Gastrocnemius medialis (tissue), 4 donors: ENCODE results near the gene ITGB1. TPM values are rescaled to one million over a fixed set of nuclear protein-coding genes. Genes with fewer than 3 reads are reported as not detected.

Source experiments
- ATAC-seq, 2 donors: fragments of 150-250 bp; one replicate each; pipeline ENCODE4 v1.9.1; 2016
- DNase-seq, 2 donors: peaks; one replicate each; pipeline ENCODE4 v3.0.0-alpha.2; 2019
- H3K27ac ChIP-seq, 4 donors: fragments of 200-600 bp; sonication (generic); 1 replicate in 1 of 4; 2 replicates in 3 of 4; pipeline ENCODE4 v1.5.1; 2016 to 2018; ENCODE audit warnings: mild to moderate bottlenecking in 2 of 4, moderate library complexity in 1 of 4
- H3K27me3 ChIP-seq, 3 donors: fragments of 200-600 bp; sonication (generic) in 2 of 3; 1 replicate in 1 of 3; 2 replicates in 2 of 3; pipeline versions ENCODE4 v1.5.1 to v1.6.0; 2016 to 2019; ENCODE audit warnings: mild to moderate bottlenecking in 1 of 3, moderate library complexity in 1 of 3
- H3K36me3 ChIP-seq, 2 donors: fragments of 200-600 bp; sonication (generic) in 1 of 2; one replicate each; pipeline ENCODE4 v1.5.1; 2017 to 2018
- H3K4me1 ChIP-seq, 2 donors: fragments of 200-600 bp; sonication (generic) in 1 of 2; one replicate each; pipeline ENCODE4 v1.5.1; 2016 to 2017; ENCODE audit warnings: mild to moderate bottlenecking in 2 of 2
- H3K4me3 ChIP-seq, 4 donors: fragments of 200-600 bp; sonication (generic) in 3 of 4; 1 replicate in 1 of 4; 2 replicates in 3 of 4; pipeline ENCODE4 v1.5.1; 2016 to 2019; ENCODE audit warnings: mild to moderate bottlenecking in 2 of 4
- H3K9me3 ChIP-seq, 3 donors: fragments of 200-600 bp; sonication (generic) in 2 of 3; 1 replicate in 1 of 3; 2 replicates in 2 of 3; pipeline ENCODE4 v1.5.1; 2016 to 2019
- POLR2A ChIP-seq, 2 donors: fragments of 450-650 bp; IDR thresholded peaks; one replicate each; pipeline ENCODE4 v1.6.1; 2017; ENCODE audit warnings: antibody characterized with exemption in 2 of 2, mild to moderate bottlenecking in 2 of 2, moderate library complexity in 2 of 2
- in situ Hi-C, 4 donors: fragments of 200-750 bp; cut with MboI; loops; one replicate each; pipeline versions ENCODE4 v1.15.0 to v1.8.0; 2017; ENCODE audit warnings: low sequenced_read_pairs in 4 of 4
- intact Hi-C: fragments of 100-400 bp; cut with DNase I; formaldehyde crosslinking; loops from one replicate; pipeline ENCODE4 v1.15.1; 2023; ENCODE audit warnings: low total_unique reads
- total RNA-seq, 4 donors: library from RNA; depleted of rRNA; stranded (reverse); fragments of >200 nt; gene quantifications; one replicate each; pipeline versions ENCODE4 v1.1.0 to v1.2.3, GENCODE V29; 2016
- TF ChIP-seq, protein P1 (sequence below), 5 experiments: fragments of 450-650 bp in 3 of 5; fragments of 200-600 bp in 2 of 5; sonication (generic) in 2 of 5; IDR thresholded peaks in 4 of 5; conservative IDR thresholded peaks in 1 of 5; 1 replicate in 4 of 5; 2 replicates in 1 of 5; pipeline ENCODE4 v1.5.1; 2016 to 2019; ENCODE audit warnings: antibody characterized with exemption in 5 of 5, mild to moderate bottlenecking in 3 of 5, moderate library complexity in 3 of 5

ITGB1 gene
- total RNA-seq, 4 donors from 2014 or later: 242 to 379 (median 368) TPM

DNA sequence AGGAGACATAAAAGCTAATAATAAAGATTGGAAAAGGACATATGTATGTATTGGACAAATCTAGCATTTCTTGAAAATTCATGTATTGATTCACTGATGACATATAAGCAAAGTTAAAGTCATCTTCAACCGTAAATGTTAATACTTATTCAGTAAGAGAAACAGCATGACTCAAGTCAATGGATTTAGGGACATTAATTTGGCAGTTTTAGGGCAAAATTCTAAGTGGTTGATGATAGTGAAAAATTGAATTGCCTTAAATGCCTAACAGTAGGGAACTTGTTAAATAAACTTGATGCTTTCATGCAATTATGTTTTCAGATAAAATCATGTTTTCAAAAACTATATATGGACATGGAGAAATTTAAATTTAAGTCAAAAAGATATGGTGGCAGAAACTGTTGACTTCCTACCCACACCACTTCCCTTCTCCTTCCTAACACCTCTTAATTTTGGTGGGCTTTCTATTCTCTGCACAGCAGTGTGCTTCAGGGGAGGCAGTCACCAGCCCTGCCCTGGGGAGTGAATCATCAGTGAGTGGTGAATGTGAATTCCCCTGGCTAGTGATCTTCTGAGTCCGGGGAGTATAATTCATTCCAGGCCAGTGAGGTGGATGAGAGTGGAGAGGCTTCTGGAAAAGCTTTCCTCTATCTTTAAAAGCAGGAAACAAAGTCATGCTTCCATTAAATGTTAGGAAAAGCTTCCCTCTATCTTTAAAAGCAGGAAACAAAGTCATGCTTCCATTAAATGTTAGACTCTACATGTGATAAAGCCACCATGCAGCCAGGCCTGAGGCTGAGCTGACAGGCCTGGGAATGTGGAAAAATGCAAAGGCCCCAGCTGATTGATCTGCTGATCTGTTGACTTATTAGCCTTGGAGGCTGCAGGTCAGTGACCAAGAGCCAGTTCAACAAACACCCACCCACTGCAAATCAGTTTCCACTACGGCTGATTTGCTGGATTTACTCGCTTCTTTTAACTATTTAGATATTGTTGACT is 25.2 kb upstream of the ITGB1 start:
- DNase-seq: no peak
- H3K4me1 ChIP-seq: peaks cover 4 to 5% of the 10 kb centered on the region in 2 donors
- intact Hi-C loops (no loop called here), in situ Hi-C loops (no loop called here)
- H3K27ac ChIP-seq: peak overlapping the region in 1 of 4 donors; percentile 91
- H3K9me3 ChIP-seq: no peaks in the 10 kb centered on the region
- H3K4me3 ChIP-seq: no peak overlapping the region
- H3K36me3 ChIP-seq: no peaks in the 10 kb centered on the region
- no peaks in the 10 kb centered on the region for H3K27me3 ChIP-seq
- ATAC-seq: no peak
- TF ChIP-seq POLR2A (IDR thresholded peaks at IDR 0.05): no peak
- TF ChIP-seq, protein P1, sequence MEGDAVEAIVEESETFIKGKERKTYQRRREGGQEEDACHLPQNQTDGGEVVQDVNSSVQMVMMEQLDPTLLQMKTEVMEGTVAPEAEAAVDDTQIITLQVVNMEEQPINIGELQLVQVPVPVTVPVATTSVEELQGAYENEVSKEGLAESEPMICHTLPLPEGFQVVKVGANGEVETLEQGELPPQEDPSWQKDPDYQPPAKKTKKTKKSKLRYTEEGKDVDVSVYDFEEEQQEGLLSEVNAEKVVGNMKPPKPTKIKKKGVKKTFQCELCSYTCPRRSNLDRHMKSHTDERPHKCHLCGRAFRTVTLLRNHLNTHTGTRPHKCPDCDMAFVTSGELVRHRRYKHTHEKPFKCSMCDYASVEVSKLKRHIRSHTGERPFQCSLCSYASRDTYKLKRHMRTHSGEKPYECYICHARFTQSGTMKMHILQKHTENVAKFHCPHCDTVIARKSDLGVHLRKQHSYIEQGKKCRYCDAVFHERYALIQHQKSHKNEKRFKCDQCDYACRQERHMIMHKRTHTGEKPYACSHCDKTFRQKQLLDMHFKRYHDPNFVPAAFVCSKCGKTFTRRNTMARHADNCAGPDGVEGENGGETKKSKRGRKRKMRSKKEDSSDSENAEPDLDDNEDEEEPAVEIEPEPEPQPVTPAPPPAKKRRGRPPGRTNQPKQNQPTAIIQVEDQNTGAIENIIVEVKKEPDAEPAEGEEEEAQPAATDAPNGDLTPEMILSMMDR (IDR thresholded peaks at IDR 0.05 in 4 of 5, conservative IDR thresholded peaks at IDR 0.05 in 1 of 5): no peak

DNA sequence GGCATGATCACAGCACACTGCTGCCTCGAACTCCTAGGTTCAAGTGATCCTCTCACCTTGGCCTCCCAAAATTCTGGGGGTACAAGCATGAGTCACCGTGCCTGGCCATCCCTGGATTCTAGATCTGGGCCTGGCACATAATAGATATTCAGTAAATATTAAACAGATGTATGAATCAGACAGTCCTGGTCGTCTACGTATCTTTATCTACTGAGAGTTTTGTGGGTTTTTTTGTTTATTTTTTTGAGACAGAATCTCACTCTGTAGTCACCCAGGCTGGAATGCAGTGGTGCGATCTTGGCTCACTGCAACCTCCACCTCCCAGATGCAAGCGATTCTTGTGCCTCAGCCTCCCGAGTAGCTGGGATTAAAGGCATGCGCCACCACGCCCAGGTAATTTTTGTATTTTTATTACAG is 24.3 kb upstream of the ITGB1 start:
- H3K36me3 ChIP-seq: no peaks in the 10 kb centered on the region
- peak overlapping the region; percentile 84 to 91 (median 88) for H3K27ac ChIP-seq
- no peak overlapping the region for H3K4me3 ChIP-seq
- TF ChIP-seq, protein P1 (IDR thresholded peaks at IDR 0.05 in 4 of 5, conservative IDR thresholded peaks at IDR 0.05 in 1 of 5): no peak
- no peak for TF ChIP-seq POLR2A (IDR thresholded peaks at IDR 0.05)
- no peaks in the 10 kb centered on the region for H3K9me3 ChIP-seq
- intact Hi-C loops (no loop called here), in situ Hi-C loops (no loop called here)
- peaks cover 4 to 5% of the 10 kb centered on the region in 2 donors for H3K4me1 ChIP-seq
- DNase-seq: no peak
- no peaks in the 10 kb centered on the region for H3K27me3 ChIP-seq
- no peak for ATAC-seq

DNA sequence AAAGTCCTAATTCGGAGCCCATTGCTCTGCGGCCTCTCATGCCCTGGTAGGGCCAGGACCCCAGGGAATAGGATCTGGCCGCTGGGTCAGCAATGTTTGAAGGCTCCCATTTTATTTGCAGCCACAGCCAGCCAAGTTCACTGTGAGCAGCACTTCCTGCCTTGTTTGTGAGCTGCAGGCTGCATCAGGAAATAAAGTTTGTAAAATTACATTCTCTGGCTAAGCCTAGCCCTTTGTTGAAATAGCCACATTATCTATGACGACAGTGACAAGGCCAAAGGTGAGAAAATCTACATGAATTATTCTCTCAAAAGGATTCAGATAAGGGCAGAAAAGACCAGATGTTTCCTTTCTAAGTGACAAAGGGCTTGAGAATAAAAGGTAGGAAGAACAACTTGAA is 23.7 kb upstream of the ITGB1 start:
- peak overlapping the region; percentile 84 to 91 (median 88) for H3K27ac ChIP-seq
- intact Hi-C loops (no loop called here), in situ Hi-C loops (no loop called here)
- DNase-seq: no peak
- H3K4me3 ChIP-seq: no peak overlapping the region
- TF ChIP-seq POLR2A (IDR thresholded peaks at IDR 0.05): peak in 1 of 2 donors; percentile 9
- TF ChIP-seq, protein P1 (IDR thresholded peaks at IDR 0.05 in 4 of 5, conservative IDR thresholded peaks at IDR 0.05 in 1 of 5): no peak
- no peaks in the 10 kb centered on the region for H3K27me3 ChIP-seq
- ATAC-seq: peak; percentile 20 to 46
- peaks cover 4 to 5% of the 10 kb centered on the region in 2 donors for H3K4me1 ChIP-seq
- no peaks in the 10 kb centered on the region for H3K9me3 ChIP-seq
- no peaks in the 10 kb centered on the region for H3K36me3 ChIP-seq

DNA sequence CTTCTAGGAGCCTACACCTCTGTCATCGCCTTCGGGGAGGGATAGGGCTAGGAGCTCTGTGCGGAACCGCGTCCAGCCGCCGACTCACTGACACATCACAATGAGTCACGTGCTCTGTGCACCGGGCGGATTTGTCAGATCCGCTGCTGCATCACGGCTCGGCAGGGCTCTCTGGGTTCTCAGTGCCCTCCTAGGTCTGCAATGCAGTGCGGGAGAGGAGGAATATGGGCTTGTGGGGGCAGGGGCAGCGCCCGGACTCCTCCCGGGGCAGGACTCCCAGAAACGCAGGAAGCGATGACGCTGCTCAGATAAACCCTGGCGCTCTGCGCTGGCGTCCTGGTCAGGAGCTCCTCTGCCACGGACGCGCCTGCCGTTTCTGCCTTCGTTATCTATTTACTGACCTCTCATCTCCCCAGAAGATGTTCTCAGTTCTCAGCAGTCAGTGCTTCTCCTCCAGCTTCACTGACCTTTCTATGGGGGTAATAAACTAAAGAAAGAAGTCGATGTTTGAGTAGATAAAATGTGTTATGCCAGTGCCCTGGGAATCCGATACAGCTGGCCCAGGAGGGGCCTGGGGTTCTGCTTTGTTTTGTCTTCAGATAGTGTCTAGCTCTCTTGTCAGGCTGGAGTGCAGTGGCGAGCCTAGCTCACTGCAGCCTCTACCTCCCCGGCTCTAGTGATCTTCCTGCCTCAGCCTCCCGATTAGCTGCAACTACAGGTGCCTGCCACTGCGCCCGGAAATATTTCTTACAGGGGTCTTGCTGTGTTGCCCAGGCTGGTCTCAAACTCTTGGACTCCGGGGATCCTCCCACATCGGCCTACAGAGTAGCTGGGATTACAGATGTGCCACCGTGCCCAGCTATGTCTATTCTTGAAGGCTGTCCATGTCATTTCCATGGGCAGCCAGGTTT is 22.8 kb upstream of the ITGB1 start:
- no peaks in the 10 kb centered on the region for H3K27me3 ChIP-seq
- TF ChIP-seq, protein P1 (IDR thresholded peaks at IDR 0.05 in 4 of 5, conservative IDR thresholded peaks at IDR 0.05 in 1 of 5): no peak
- TF ChIP-seq POLR2A (IDR thresholded peaks at IDR 0.05): peak; percentile 75 to 80
- peak; percentile 72 to 87 for DNase-seq
- H3K36me3 ChIP-seq: no peaks in the 10 kb centered on the region
- in situ Hi-C loops: no loop called here
- peak overlapping the region; percentile 59 to 66 (median 63) for H3K4me3 ChIP-seq
- intact Hi-C loops: loop anchor here (1.0 kb wide), 1 partner anchor 23 kb away; the partner anchor contains the start of gene ITGB1
- ATAC-seq: peak; percentile 92 to 96
- H3K4me1 ChIP-seq: peaks cover 4 to 5% of the 10 kb centered on the region in 2 donors
- H3K27ac ChIP-seq: peak overlapping the region; percentile 84 to 91 (median 88)
- no peaks in the 10 kb centered on the region for H3K9me3 ChIP-seq
